DOHH2 (cell line): ENCODE data around the gene P2RX6.
"Not testable (repeated sequence)": the region's sequence is repeated elsewhere in the genome, so short reads cannot be mapped to it uniquely, and the experiment has no call there.

ENCODE experiments used
- H3F3A ChIP-seq: fragments of 200-600 bp; sonication (generic), shearing (Covaris generic); 2 replicates; pipeline ENCODE4 v1.6.0; 2016; ENCODE audit warnings: antibody characterized with exemption, mild to moderate bottlenecking; ENCODE audit not compliant: control insufficient read depth, insufficient read depth
- H3K27ac ChIP-seq: fragments of 200-600 bp; sonication (generic); 2 replicates; pipeline ENCODE4 v1.5.1; 2014; ENCODE audit warnings: low read depth, mild to moderate bottlenecking, low read length, moderate library complexity
- H3K27me3 ChIP-seq: fragments of 200-600 bp; sonication (generic); 2 replicates; pipeline ENCODE4 v1.6.1; 2014; ENCODE audit warnings: mild to moderate bottlenecking, low read length, mixed read lengths; ENCODE audit not compliant: control insufficient read depth
- H3K36me3 ChIP-seq: fragments of 200-600 bp; sonication (generic); 2 replicates; pipeline ENCODE4 v1.6.1; 2014; ENCODE audit warnings: mild to moderate bottlenecking, low read length, moderate library complexity, mixed read lengths; ENCODE audit not compliant: control insufficient read depth
- H3K4me1 ChIP-seq: fragments of 200-600 bp; sonication (generic); 2 replicates; pipeline ENCODE4 v1.6.1; 2014; ENCODE audit warnings: mild to moderate bottlenecking, low read length, mixed read lengths; ENCODE audit not compliant: control insufficient read depth
- H3K4me2 ChIP-seq: fragments of 200-600 bp; sonication (generic); 2 replicates; pipeline ENCODE4 v1.6.0; 2014; ENCODE audit warnings: mild to moderate bottlenecking, low read length, moderate library complexity
- H3K4me3 ChIP-seq: fragments of 200-600 bp; sonication (generic); 2 replicates; pipeline ENCODE4 v1.5.1; 2014; ENCODE audit warnings: mild to moderate bottlenecking, low read length, mixed read lengths
- H3K79me2 ChIP-seq: fragments of 200-600 bp; sonication (generic); 2 replicates; pipeline ENCODE4 v1.6.1; 2014; ENCODE audit warnings: mild to moderate bottlenecking, low read length, mixed read lengths; ENCODE audit not compliant: control insufficient read depth
- H3K9me2 ChIP-seq: fragments of 200-600 bp; sonication (generic); replicated peaks from 2 replicates; pipeline ENCODE4 v1.6.1; 2014; ENCODE audit warnings: mild to moderate bottlenecking, low read length, mixed read lengths; ENCODE audit not compliant: control insufficient read depth
- H3K9me3 ChIP-seq: fragments of 200-600 bp; sonication (generic); 2 replicates; pipeline ENCODE4 v1.6.1; 2014; ENCODE audit warnings: antibody characterized with exemption, low read length, mixed read lengths; ENCODE audit not compliant: control insufficient read depth, insufficient read depth
- H4K20me1 ChIP-seq: fragments of 200-600 bp; sonication (generic); 2 replicates; pipeline ENCODE4 v1.6.0; 2014; ENCODE audit warnings: low read depth, mild to moderate bottlenecking, antibody characterized with exemption, low read length, moderate library complexity; ENCODE audit not compliant: control insufficient read depth, insufficient read depth
- CTCF ChIP-seq: fragments of 200-600 bp; sonication (generic); IDR thresholded peaks from one replicate; pipeline ENCODE4 v1.5.1; 2014; ENCODE audit warnings: antibody characterized with exemption, mild to moderate bottlenecking, low read depth, low read length; ENCODE audit not compliant: poor library complexity, severe bottlenecking
- EZH2phosphoT487 ChIP-seq: fragments of 200-600 bp; sonication (generic); IDR thresholded peaks from 2 replicates; pipeline ENCODE4 v1.6.1; 2017; ENCODE audit warnings: borderline replicate concordance, mild to moderate bottlenecking, antibody characterized with exemption, low read length, moderate library complexity, mixed read lengths

The P2RX6 gene

GRCh38 chr22:20967697-20968211 lies 47.2 kb upstream of the P2RX6 start:
- peaks cover 6% of the 10 kb centered on the region; the same call in 1 of the 2 replicates for H3K4me1 ChIP-seq
- H3K9me2 ChIP-seq = no peaks in the 10 kb centered on the region
- H3F3A ChIP-seq = no peaks in the 10 kb centered on the region
- TF ChIP-seq EZH2phosphoT487 = no peak
- no peak for TF ChIP-seq CTCF
- H4K20me1 ChIP-seq = no peaks in the 10 kb centered on the region
- H3K4me3 ChIP-seq = no peak overlapping the region
- H3K4me2 ChIP-seq = no peak overlapping the region
- no peaks in the 10 kb centered on the region for H3K79me2 ChIP-seq
- peaks cover 22% of the 10 kb centered on the region for H3K27me3 ChIP-seq
- no peak overlapping the region for H3K27ac ChIP-seq
- H3K9me3 ChIP-seq = no peaks in the 10 kb centered on the region
- no peaks in the 10 kb centered on the region for H3K36me3 ChIP-seq

GRCh38 chr22:20968281-20968977 lies 46.5 kb upstream of the P2RX6 start:
- H3K9me2 ChIP-seq = no peaks in the 10 kb centered on the region
- H3K4me3 ChIP-seq = no peak overlapping the region
- no peaks in the 10 kb centered on the region for H3K79me2 ChIP-seq
- no peak overlapping the region for H3K4me2 ChIP-seq
- no peak overlapping the region for H3K27ac ChIP-seq
- H3F3A ChIP-seq = no peaks in the 10 kb centered on the region
- no peaks in the 10 kb centered on the region for H3K36me3 ChIP-seq
- no peak for TF ChIP-seq EZH2phosphoT487
- no peak for TF ChIP-seq CTCF
- H3K9me3 ChIP-seq = no peaks in the 10 kb centered on the region
- peaks cover 6% of the 10 kb centered on the region; the same call in 1 of the 2 replicates for H3K4me1 ChIP-seq
- H4K20me1 ChIP-seq = no peaks in the 10 kb centered on the region
- peaks cover 22% of the 10 kb centered on the region for H3K27me3 ChIP-seq

DNA sequence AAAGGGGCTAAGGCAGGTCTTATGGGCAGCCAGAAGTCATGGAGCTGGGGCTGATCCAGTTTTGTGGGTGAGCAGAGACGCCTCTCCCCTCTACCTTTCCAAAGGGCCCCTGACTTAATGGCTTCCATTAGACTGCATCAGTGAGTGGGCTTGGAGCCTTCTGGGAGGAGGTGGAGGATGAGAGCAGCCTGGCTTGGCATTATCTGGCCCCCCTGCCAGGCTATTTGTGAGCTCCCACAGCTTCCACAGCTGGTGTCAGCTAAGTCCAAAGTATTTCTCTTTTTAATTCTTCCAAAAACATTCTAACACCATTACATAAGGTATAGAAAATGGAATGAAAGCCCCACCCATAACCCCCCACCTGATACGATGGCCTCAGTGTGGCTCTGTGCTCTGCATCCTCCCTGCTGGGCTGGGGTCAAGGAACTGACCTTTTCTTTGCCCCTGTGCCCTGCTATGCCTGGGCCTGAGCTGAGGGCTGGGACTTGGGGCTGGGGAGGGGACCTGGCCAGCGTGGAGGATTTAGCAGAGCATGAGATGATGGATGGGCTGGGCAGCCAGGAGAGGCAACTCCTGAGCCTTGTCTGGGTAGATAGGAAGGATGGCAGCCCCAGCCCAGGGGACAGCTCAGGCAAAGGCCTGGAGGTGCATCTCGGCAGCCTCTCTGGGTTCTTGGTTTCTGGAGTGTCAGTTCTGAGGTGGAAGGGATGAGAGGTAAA lies 43.9 kb upstream of the P2RX6 start:
- H3K27me3 ChIP-seq = peaks cover under 1% of the 10 kb centered on the region
- no peaks in the 10 kb centered on the region for H4K20me1 ChIP-seq
- no peaks in the 10 kb centered on the region for H3K36me3 ChIP-seq
- H3K4me3 ChIP-seq = no peak overlapping the region
- H3K4me2 ChIP-seq = no peak overlapping the region
- H3K9me2 ChIP-seq = no peaks in the 10 kb centered on the region
- H3F3A ChIP-seq = no peaks in the 10 kb centered on the region
- H3K4me1 ChIP-seq = peaks cover 6% of the 10 kb centered on the region; the same call in 1 of the 2 replicates
- no peak overlapping the region for H3K27ac ChIP-seq
- H3K9me3 ChIP-seq = no peaks in the 10 kb centered on the region
- no peaks in the 10 kb centered on the region for H3K79me2 ChIP-seq
- no peak for TF ChIP-seq CTCF
- no peak for TF ChIP-seq EZH2phosphoT487

DNA sequence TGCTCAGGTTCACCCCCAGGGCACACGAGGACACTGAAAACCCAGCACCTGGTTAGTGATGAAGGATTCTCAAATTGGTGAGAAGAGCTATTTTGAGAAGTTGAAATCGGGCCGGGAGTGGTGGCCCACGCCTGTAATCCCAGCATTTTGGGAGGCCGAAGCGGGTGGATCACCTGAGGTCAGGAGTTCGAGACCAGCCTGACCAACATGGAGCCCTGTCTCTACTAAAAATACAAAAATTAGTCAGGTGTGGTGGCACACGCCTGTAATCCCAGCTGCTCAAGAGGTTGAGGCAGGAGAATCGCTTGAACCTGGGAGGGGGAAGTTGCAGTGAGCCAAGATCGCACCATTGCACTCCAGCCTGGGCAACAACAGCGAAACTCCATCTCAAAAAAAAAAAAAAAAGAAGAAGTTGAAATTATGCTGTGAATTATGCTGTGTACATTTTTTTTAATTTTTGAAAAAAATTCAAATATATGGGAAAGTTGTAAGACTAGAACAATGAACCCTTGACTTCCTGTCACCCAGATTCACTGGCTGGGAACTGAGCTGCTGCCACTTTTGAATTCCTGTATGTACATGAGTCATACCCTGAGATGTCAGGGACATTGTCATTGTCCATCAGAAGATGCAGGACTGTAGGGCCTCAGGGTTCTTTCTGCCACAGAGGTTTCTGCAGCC lies 42.8 kb upstream of the P2RX6 start:
- not testable (repeated sequence) for H3K9me2 ChIP-seq, H3K27me3 ChIP-seq, H3K79me2 ChIP-seq, H3K36me3 ChIP-seq, H3K4me1 ChIP-seq, H3F3A ChIP-seq, H4K20me1 ChIP-seq, H3K4me2 ChIP-seq, H3K4me3 ChIP-seq, H3K9me3 ChIP-seq, H3K27ac ChIP-seq
